Kidney epithelial cell (primary cell): ENCODE measurements around the gene KIF26B. TPM values are rescaled to one million over a fixed set of nuclear protein-coding genes. Genes with fewer than 3 reads are reported as not detected.
"Not testable (repeated sequence)": the region's sequence is repeated elsewhere in the genome, so short reads cannot be mapped to it uniquely, and the experiment has no call there.

Experiments
- DNase-seq: peaks from one replicate; pipeline ENCODE4 v3.0.0-alpha.2; 2010; ENCODE audit warnings: low read depth
- H3K27me3 ChIP-seq: 2 replicates; pipeline ENCODE4 v1.6.0; 2011; ENCODE audit warnings: low read length; ENCODE audit not compliant: control insufficient read depth, insufficient read depth
- H3K36me3 ChIP-seq: 2 replicates; pipeline ENCODE4 v1.5.1; 2011; ENCODE audit warnings: low read length; ENCODE audit not compliant: control insufficient read depth, insufficient read depth
- H3K4me3 ChIP-seq: 2 replicates; pipeline ENCODE4 v1.5.1; 2011; ENCODE audit warnings: low read depth, mild to moderate bottlenecking, control low read depth, low read length
- total RNA-seq: library from RNA; depleted of rRNA; stranded (reverse); fragments of >200 nt; gene quantifications from 2 replicates; pipeline ENCODE4 v1.2.3, GENCODE V29; 2015
- TF ChIP-seq, protein P1 (sequence below): IDR thresholded peaks from 2 replicates; pipeline ENCODE4 v1.5.1; 2011; ENCODE audit warnings: mild to moderate bottlenecking, moderate library complexity, low read length, control low read depth, inconsistent platforms; ENCODE audit not compliant: insufficient read depth, poor library complexity, severe bottlenecking

Gene KIF26B
- total RNA-seq, 1 donor from 2014 or later, result 14.6 TPM

DNA sequence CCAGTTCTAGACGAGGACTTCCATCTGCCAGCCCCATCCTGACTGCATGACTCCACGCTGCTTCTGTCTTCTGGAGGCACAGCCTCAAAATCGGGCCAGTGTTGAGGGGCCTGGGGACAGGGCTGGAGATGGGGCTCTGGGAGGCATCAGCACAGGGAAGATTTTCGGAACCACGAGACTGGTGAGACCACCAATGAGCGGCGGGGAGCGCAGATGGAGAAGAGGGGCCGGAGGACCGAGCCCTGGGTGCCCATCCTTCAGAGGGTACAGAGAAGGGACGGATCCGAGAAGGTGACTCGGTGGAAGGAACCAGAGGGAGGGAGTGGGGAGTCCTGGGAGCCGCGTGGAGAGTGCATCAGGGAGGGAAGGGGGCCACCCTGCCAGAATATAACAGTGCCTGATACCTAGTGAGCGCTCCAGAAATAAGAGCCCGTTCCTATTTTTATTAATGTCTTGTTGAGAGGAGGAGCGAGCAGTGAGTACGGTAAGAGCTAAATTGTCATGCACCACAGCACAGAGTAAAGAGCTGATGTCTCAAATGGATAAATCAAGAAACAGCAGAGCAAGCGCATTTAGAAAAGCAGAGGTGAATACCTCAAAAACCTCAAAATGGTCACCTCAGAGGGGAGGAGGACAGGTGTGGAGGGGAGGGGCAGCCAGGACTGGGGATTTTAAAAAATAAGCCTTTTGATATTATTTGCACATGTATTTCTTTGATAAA lies 26.2 kb upstream of the KIF26B start:
- peaks cover 9% of the 10 kb centered on the region for H3K27me3 ChIP-seq
- H3K36me3 ChIP-seq, result no peaks in the 10 kb centered on the region
- no peak for DNase-seq
- H3K4me3 ChIP-seq, result no peak overlapping the region
- TF ChIP-seq, protein P1, sequence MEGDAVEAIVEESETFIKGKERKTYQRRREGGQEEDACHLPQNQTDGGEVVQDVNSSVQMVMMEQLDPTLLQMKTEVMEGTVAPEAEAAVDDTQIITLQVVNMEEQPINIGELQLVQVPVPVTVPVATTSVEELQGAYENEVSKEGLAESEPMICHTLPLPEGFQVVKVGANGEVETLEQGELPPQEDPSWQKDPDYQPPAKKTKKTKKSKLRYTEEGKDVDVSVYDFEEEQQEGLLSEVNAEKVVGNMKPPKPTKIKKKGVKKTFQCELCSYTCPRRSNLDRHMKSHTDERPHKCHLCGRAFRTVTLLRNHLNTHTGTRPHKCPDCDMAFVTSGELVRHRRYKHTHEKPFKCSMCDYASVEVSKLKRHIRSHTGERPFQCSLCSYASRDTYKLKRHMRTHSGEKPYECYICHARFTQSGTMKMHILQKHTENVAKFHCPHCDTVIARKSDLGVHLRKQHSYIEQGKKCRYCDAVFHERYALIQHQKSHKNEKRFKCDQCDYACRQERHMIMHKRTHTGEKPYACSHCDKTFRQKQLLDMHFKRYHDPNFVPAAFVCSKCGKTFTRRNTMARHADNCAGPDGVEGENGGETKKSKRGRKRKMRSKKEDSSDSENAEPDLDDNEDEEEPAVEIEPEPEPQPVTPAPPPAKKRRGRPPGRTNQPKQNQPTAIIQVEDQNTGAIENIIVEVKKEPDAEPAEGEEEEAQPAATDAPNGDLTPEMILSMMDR, result no peak

DNA sequence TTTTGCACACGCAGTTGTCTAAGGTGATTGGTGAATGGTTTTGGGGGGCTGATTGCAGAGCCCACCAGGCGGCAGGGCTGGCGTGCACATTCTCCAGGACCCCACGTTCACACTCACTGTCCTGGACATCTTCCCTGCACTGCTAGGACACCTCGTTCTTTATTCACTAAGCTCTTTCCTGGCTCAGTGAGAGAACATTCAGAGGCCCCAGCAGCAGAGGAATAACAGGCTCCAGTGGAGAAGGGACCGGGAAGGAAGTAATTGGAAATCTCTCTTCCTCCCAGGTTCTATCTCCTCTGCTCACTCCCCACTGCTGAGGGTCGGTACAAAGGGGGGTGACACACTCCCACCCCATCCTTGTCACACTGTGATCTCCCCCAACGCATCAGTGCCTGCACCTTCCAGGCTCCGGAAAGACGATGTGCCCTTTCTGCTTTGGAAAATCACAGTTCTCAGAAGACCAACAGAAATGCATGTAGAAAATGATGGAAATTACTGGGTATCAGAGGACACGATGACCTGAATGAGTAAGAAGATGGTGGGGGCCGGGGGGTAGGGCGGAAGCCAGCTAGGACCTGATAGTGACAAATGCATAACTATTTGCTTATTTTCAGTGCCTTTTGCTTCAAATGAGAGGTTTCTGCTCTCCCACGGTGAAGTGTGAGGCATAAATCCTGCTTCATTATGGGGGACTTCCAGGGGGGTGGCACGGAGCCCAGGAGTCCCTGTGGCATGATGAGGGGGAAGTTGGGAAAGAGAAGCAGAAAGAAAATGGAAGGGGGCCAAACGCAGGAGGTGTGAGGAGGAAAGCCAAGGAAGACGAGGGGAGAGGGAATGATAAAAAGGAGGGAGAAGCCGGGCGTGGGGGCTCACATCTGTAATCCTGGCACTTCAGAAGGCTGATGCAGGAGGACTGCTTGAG lies 25.2 kb upstream of the KIF26B start:
- no peaks in the 10 kb centered on the region for H3K36me3 ChIP-seq
- peaks cover 9% of the 10 kb centered on the region for H3K27me3 ChIP-seq
- TF ChIP-seq, protein P1, result no peak
- DNase-seq, result no peak
- H3K4me3 ChIP-seq, result no peak overlapping the region

DNA sequence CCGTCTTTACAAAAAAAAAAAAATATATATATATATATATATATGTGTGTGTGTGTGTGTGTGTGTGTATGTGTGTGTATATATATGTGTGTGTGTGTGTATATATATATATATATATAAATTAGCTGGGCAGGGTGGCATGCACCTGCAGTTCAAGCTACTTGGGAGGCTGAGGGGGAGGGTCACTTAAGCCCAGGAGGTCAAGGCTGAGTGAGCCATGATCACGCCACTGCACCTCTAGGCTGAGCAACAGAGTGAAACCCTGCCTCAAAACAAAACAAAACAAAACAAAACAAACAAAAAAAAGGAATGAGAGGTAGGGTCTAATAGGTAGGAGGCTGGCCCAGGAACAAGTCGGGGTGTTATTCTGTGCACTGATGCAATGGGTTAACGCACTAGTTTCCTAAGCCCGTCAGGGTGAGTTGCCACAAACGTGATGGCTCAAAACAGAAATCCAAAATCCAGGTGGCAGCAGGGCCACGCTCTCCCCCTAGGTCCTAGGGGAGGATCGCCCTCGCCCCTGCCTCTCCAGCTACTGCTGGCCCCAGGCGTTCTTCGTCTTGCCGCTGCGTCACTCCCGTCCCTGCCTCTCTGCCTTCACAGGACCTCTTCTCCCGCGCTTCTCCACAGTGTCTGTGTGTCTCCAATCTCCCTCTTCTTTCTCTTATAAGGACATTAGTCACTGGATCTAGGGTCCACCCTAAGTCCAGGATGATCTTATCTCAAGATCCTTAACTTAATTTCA lies 24.3 kb upstream of the KIF26B start:
- H3K36me3 ChIP-seq, H3K27me3 ChIP-seq, DNase-seq, H3K4me3 ChIP-seq: not testable (repeated sequence)

DNA sequence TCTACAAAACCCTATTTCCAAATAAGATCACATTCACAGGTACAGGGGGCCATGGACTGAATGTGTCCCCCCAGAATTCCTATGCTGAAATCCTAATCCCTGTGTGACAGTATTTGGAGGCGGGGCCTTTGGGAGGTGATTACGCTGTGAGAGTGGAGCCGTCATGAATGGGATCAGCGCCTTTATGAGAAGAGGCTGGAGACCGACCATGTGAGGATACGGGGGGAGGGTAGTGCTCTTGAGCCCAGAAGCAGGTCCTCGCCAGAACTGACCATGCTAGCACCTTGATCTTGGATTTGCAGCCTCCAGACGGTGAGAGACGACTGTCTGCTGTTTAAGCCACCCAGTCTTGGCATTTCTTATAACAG lies 23.8 kb upstream of the KIF26B start:
- TF ChIP-seq, protein P1, result no peak
- no peak for DNase-seq
- Histone ChIP-seq H3K27me3 (peaks cover 9% of the 10 kb centered on the region), H3K36me3 (no peaks in the 10 kb centered on the region), H3K4me3 (no peak overlapping the region)

DNA sequence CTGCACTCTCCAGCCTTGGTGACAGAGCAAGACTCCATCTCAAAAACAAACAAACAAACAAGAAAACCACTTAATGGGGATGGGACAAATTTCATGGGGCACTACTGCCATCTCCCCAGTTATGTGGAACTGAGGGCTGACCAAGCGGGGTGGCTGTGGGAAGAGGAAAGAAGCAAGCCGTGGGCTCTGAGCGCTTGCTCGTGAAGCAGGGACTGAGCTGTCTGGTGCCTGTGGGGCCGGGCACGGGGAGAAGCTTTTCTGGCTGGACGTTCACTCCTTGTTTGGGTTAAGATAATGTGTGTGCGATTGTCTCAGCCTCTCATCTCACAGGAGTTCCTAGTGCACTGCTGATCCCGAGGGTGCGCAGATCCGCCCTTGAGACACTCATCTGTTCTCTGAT lies 22.0 kb upstream of the KIF26B start:
- no peaks in the 10 kb centered on the region for H3K36me3 ChIP-seq
- DNase-seq, result no peak
- H3K4me3 ChIP-seq, result no peak overlapping the region
- peaks cover 9% of the 10 kb centered on the region for H3K27me3 ChIP-seq
- TF ChIP-seq, protein P1, result no peak

DNA sequence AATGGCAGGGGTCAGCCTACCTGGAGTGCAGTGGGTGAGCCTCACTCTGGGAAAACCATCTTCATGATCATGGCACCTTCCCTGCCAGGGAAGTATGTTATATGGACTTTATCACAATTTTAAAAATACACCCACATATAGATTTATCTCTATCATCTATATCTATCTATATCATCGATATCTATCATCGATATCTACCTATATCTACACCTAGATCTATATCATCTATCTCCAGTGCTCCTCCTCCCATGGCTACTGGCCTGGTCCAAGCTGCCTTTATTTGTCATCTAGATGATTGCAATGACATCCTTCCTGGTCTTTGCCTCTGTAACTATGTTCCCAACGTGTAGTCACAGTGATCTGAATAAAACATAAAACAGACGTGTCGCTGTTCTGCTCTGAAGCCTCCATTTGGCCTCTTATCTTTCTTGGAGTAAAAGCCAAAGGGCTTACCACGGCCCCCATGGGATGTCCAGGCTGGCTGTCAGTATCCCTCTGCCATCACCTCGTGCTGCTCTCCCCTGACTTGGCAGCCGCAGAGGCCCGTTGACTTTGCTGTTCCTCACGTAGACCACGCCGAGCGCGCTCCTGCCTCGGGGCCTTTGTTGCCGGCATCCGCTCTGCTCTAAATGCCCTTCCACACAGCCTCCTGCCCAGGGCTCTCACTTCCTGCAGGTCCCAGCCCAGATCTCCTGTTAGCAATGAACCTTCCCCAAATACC lies 20.6 kb upstream of the KIF26B start:
- no peak for DNase-seq
- TF ChIP-seq, protein P1, result no peak
- Histone ChIP-seq H3K36me3 (no peaks in the 10 kb centered on the region), H3K4me3 (no peak overlapping the region), H3K27me3 (peaks cover 9% of the 10 kb centered on the region)
